ENCODE results near the gene COL19A1.

COL19A1 gene

GRCh38 chr6:70135219-70136160 lies 269.1 kb downstream of the COL19A1 start:
- no peak for DNase-seq

- DNase-seq: no peak
These were observed 270.6 kb downstream of the COL19A1 start for GRCh38 chr6:70136996-70137395.

- no peak for DNase-seq
These were observed 274.1 kb downstream of the COL19A1 start for GRCh38 chr6:70140496-70140895.

GRCh38 chr6:70142034-70142433 lies 275.7 kb downstream of the COL19A1 start:
- DNase-seq: no peak

GRCh38 chr6:70145178-70145577 lies 278.8 kb downstream of the COL19A1 start:
- DNase-seq: no peak

GRCh38 chr6:70149209-70149788 lies 282.9 kb downstream of the COL19A1 start:
- no peak for DNase-seq

GRCh38 chr6:70150521-70150920 lies 284.2 kb downstream of the COL19A1 start:
- no peak for DNase-seq

GRCh38 chr6:70151616-70152015 lies 285.3 kb downstream of the COL19A1 start:
- DNase-seq: no peak

- no peak for DNase-seq
These were observed 286.4 kb downstream of the COL19A1 start for GRCh38 chr6:70152786-70153185.

GRCh38 chr6:70157086-70157485 lies 290.7 kb downstream of the COL19A1 start:
- no peak for DNase-seq

GRCh38 chr6:70160276-70160675 lies 293.9 kb downstream of the COL19A1 start:
- peak in 1 of 3 donors; percentile 6 for DNase-seq

GRCh38 chr6:70162972-70163371 lies 296.6 kb downstream of the COL19A1 start:
- no peak for DNase-seq

GRCh38 chr6:70163795-70164194 lies 297.4 kb downstream of the COL19A1 start:
- no peak for DNase-seq

GRCh38 chr6:70164556-70164955 lies 298.2 kb downstream of the COL19A1 start:
- no peak for DNase-seq

GRCh38 chr6:70166088-70166958 lies 300.0 kb downstream of the COL19A1 start:
- DNase-seq: peak in 2 of 3 donors; percentile 12 to 38

GRCh38 chr6:70168681-70169377 lies 302.5 kb downstream of the COL19A1 start:
- no peak for DNase-seq

- no peak for DNase-seq
These were observed 304.9 kb downstream of the COL19A1 start for GRCh38 chr6:70171236-70171635.

- no peak for DNase-seq
These were observed 305.9 kb downstream of the COL19A1 start for GRCh38 chr6:70172252-70172651.

- DNase-seq: no peak
These were observed 309.4 kb downstream of the COL19A1 start for GRCh38 chr6:70175770-70176169.

- DNase-seq: no peak
These were observed 310.6 kb downstream of the COL19A1 start for GRCh38 chr6:70176842-70177550.

- no peak for DNase-seq
These were observed 314.0 kb downstream of the COL19A1 start for GRCh38 chr6:70180183-70180900.

All from suppressor macrophage treated with lipopolysaccharide for 1 hour (primary cell).